Fibroblast of lung (primary cell): ENCODE results near the gene CLEC4A.

ENCODE experiments used
- EZH2 ChIP-seq: IDR thresholded peaks from 2 replicates; pipeline ENCODE4 v1.5.1; 2012; ENCODE audit warnings: low read length, control low read depth, mild to moderate bottlenecking; ENCODE audit errors: missing control alignments
- TF ChIP-seq, protein P1 (sequence below), 2 donors: IDR thresholded peaks in 1 of 2; conservative IDR thresholded peaks in 1 of 2; 1 replicate in 1 of 2; 2 replicates in 1 of 2; pipeline ENCODE4 v1.5.1; 2011 to 2012; ENCODE audit warnings: low read length in 2 of 2, control low read depth in 1 of 2, inconsistent platforms in 1 of 2, low read depth in 1 of 2, mild to moderate bottlenecking in 1 of 2

DNA sequence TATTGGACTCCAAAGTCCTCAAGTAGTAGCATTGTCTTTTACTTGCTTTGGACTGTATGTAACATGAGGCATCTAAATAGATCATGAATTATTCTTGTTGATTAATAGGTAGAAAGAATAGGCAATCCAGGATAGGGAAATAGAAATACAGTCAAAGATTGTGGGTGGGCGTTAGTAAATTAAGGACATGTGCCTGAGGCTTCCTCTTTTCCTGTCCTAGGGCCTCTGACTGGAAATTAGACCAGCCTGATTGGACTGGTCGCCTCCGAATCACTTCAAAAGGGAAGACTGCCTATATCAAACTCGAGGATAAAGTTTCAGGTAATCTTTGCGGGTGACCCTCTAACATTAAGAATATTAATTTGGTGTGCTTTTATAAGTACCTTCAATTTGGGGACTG, 33.7 kb upstream of the CLEC4A start:
- TF ChIP-seq, protein P1, sequence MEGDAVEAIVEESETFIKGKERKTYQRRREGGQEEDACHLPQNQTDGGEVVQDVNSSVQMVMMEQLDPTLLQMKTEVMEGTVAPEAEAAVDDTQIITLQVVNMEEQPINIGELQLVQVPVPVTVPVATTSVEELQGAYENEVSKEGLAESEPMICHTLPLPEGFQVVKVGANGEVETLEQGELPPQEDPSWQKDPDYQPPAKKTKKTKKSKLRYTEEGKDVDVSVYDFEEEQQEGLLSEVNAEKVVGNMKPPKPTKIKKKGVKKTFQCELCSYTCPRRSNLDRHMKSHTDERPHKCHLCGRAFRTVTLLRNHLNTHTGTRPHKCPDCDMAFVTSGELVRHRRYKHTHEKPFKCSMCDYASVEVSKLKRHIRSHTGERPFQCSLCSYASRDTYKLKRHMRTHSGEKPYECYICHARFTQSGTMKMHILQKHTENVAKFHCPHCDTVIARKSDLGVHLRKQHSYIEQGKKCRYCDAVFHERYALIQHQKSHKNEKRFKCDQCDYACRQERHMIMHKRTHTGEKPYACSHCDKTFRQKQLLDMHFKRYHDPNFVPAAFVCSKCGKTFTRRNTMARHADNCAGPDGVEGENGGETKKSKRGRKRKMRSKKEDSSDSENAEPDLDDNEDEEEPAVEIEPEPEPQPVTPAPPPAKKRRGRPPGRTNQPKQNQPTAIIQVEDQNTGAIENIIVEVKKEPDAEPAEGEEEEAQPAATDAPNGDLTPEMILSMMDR (conservative IDR thresholded peaks at IDR 0.05 in 1 of 2, IDR thresholded peaks at IDR 0.05 in 1 of 2; ENCODE audit: low read depth in 1 of 2, low read length in 2 of 2), result no peak
- no peak for TF ChIP-seq EZH2
